ENCODE measurements around the gene DOCK4. TPM values are rescaled to one million over a fixed set of nuclear protein-coding genes. Genes with fewer than 3 reads are reported as not detected.
"Not testable (repeated sequence)": the region's sequence is repeated elsewhere in the genome, so short reads cannot be mapped to it uniquely, and the experiment has no call there.

The DOCK4 gene
- total RNA-seq, 1 donor from 2014 or later = 13.9 TPM

GRCh38 chr7:111952783-111953182 lies 253.4 kb downstream of the DOCK4 start:
- no peak for DNase-seq
- no peak for ATAC-seq
- intact Hi-C loops (cut with micrococcal nuclease) = no loop called here

GRCh38 chr7:111951052-111951451 lies 255.1 kb downstream of the DOCK4 start:
- intact Hi-C loops (cut with micrococcal nuclease) = no loop called here
- DNase-seq (no peak), ATAC-seq (no peak)

GRCh38 chr7:111942450-111943081 lies 263.6 kb downstream of the DOCK4 start:
- ATAC-seq = no peak
- intact Hi-C loops (cut with micrococcal nuclease) = no loop called here
- DNase-seq = no peak

- ATAC-seq = no peak
- DNase-seq = no peak
- intact Hi-C loops (cut with micrococcal nuclease) = no loop called here
These were observed 269.0 kb downstream of the DOCK4 start for GRCh38 chr7:111937163-111937562.

- ATAC-seq (no peak), DNase-seq (no peak)
- intact Hi-C loops (cut with micrococcal nuclease) = no loop called here
These were observed 272.6 kb downstream of the DOCK4 start for GRCh38 chr7:111933609-111934008.

- no peak for ATAC-seq
- DNase-seq = no peak
- intact Hi-C loops (cut with micrococcal nuclease) = no loop called here
These were observed 274.2 kb downstream of the DOCK4 start for GRCh38 chr7:111931958-111932357.

- no peak for DNase-seq
- ATAC-seq = peak; percentile 55
- intact Hi-C loops (cut with micrococcal nuclease) = no loop called here
These were observed 275.1 kb downstream of the DOCK4 start for GRCh38 chr7:111931016-111931517.

- no peak for ATAC-seq
- intact Hi-C loops (cut with micrococcal nuclease) = no loop called here
- no peak for DNase-seq
These were observed 276.9 kb downstream of the DOCK4 start for GRCh38 chr7:111929264-111929663.

- DNase-seq (no peak), ATAC-seq (no peak)
- intact Hi-C loops (cut with micrococcal nuclease) = no loop called here
These were observed 278.7 kb downstream of the DOCK4 start for GRCh38 chr7:111927353-111928019.

- ATAC-seq (no peak), DNase-seq (no peak)
- intact Hi-C loops (cut with micrococcal nuclease) = no loop called here
These were observed 285.9 kb downstream of the DOCK4 start for GRCh38 chr7:111920329-111920728.

- intact Hi-C loops (cut with micrococcal nuclease) = no loop called here
- no peak for ATAC-seq
- DNase-seq = no peak
These were observed 286.5 kb downstream of the DOCK4 start for GRCh38 chr7:111919631-111920179.

- intact Hi-C loops (cut with micrococcal nuclease) = no loop called here
- no peak for ATAC-seq
- no peak for DNase-seq
These were observed 287.0 kb downstream of the DOCK4 start for GRCh38 chr7:111919164-111919563.

GRCh38 chr7:111918461-111918860 lies 287.7 kb downstream of the DOCK4 start:
- intact Hi-C loops (cut with micrococcal nuclease) = no loop called here
- DNase-seq (no peak), ATAC-seq (no peak)

GRCh38 chr7:111917404-111917803 lies 288.8 kb downstream of the DOCK4 start:
- DNase-seq; ATAC-seq; intact Hi-C loops (cut with micrococcal nuclease): not testable (repeated sequence)

- DNase-seq = no peak
- intact Hi-C loops (cut with micrococcal nuclease) = no loop called here
- ATAC-seq = no peak
These were observed 291.9 kb downstream of the DOCK4 start for GRCh38 chr7:111914291-111914690.

- intact Hi-C loops (cut with micrococcal nuclease) = no loop called here
- ATAC-seq (no peak), DNase-seq (no peak)
These were observed 294.8 kb downstream of the DOCK4 start for GRCh38 chr7:111911166-111911961.

- DNase-seq (no peak), ATAC-seq (no peak)
- intact Hi-C loops (cut with micrococcal nuclease) = no loop called here
These were observed 295.5 kb downstream of the DOCK4 start for GRCh38 chr7:111910656-111911055.

GRCh38 chr7:111908673-111909072 lies 297.5 kb downstream of the DOCK4 start:
- ATAC-seq = not testable (repeated sequence)

GRCh38 chr7:111903797-111904196 lies 302.4 kb downstream of the DOCK4 start:
- ATAC-seq = no peak
- intact Hi-C loops (cut with micrococcal nuclease) = no loop called here
- no peak for DNase-seq

More at GRCh38 chr7:111908673-111909072, 297.5 kb downstream of the DOCK4 start:
- intact Hi-C loops (cut with micrococcal nuclease); DNase-seq: not testable (repeated sequence)

- intact Hi-C loops (cut with micrococcal nuclease) = no loop called here
- ATAC-seq (no peak), DNase-seq (no peak)
These were observed 303.2 kb downstream of the DOCK4 start for GRCh38 chr7:111903016-111903415.
